GM12801 (cell line): ENCODE results near the gene WDR59.

Experiments used
- TF ChIP-seq, protein P1 (sequence below): IDR thresholded peaks from one replicate; pipeline ENCODE4 v1.5.1; 2011; ENCODE audit warnings: control low read depth; ENCODE audit not compliant: insufficient read length; ENCODE audit errors: extremely low read depth

The WDR59 gene

DNA sequence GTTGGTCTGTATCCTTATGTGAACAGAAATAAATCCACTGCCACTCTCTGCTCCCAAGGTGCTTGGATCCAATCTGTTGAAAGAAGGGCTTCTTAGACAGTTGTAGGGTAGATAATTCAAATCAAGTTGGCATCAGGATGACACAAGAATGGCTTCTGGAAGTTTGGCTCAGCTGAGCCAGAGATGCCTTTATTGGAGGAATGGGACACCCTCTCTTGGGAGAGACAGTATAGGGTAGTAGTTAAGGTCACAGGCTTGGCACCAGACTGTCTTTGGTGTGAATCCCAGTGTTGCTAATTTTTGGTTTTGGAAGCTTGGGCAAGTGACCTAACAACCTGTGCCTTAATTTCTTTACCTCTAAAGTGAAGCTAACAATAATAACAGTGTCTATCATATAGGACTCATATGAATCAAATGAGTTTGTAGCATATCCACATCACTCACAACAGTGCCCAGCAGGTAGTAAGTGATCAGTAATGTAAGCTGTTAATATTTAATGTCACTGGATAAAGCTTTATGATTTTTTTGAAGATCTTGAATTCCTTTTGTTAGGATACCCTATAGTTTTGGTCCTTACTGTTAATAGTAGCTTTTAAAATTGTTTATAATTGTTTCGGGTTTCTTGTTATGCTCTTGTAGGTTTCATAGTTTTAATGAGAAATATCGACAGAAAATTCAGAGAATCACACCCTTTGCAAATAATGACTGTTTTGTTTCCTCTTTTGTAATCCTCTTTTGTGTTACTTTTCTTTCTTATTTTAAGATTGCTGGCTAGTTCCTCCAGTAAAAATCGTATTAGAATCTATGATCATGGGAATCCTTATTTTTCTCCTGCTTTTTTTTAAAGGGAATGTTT is 33.0 kb upstream of the WDR59 start:
- TF ChIP-seq, protein P1, sequence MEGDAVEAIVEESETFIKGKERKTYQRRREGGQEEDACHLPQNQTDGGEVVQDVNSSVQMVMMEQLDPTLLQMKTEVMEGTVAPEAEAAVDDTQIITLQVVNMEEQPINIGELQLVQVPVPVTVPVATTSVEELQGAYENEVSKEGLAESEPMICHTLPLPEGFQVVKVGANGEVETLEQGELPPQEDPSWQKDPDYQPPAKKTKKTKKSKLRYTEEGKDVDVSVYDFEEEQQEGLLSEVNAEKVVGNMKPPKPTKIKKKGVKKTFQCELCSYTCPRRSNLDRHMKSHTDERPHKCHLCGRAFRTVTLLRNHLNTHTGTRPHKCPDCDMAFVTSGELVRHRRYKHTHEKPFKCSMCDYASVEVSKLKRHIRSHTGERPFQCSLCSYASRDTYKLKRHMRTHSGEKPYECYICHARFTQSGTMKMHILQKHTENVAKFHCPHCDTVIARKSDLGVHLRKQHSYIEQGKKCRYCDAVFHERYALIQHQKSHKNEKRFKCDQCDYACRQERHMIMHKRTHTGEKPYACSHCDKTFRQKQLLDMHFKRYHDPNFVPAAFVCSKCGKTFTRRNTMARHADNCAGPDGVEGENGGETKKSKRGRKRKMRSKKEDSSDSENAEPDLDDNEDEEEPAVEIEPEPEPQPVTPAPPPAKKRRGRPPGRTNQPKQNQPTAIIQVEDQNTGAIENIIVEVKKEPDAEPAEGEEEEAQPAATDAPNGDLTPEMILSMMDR, result no peak

DNA sequence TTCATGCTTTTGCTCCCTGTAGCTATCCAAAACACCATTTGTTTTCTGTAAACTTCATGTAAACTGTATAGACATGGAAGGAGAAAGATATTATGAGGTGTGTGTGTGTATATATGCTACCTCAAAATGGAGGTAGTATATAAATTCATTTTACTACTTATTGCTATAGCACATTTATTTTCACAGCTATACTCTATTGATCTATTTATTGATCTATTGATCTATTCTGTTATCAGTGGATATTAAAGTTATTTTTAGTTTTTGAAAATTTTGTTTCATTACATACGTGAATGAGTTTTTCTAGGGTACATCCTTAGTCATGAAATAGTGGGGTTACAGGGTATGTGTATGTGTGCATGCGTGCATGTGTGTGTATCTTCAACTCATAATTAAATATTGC is 29.4 kb upstream of the WDR59 start:
- TF ChIP-seq, protein P1, result no peak

DNA sequence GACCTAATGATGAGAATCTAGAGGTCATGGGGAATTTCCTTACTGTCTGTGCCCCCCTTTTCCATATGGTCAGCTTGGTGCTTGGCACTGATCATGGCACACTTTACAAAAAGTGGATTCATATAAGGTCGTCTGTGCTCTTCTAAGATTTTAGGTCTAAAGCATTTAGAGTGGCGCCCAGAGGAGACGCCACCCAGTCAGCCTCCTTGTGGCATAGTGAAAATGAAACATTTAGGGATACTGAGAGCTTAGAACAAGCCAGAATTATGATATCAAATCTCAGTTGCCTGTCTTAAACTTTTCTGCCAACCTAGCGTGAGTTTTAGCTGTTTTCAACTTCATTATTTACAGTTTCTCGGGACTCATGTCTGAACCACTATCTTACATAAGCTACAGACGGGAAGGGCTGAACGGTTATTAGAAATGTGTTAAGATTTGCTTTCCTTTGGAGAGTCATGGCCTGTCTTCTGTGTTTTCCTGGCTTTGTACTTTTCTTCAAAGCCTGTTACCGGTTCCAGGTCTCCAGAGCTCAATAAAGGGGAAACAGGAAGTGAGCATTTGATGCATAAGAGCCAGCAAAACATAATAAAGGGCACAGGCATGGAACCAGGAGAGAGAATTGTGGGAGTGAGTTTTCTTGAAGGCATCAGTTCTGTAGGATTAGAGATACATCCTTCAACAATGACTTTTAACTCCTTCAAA is 27.6 kb upstream of the WDR59 start:
- TF ChIP-seq, protein P1, result no peak

DNA sequence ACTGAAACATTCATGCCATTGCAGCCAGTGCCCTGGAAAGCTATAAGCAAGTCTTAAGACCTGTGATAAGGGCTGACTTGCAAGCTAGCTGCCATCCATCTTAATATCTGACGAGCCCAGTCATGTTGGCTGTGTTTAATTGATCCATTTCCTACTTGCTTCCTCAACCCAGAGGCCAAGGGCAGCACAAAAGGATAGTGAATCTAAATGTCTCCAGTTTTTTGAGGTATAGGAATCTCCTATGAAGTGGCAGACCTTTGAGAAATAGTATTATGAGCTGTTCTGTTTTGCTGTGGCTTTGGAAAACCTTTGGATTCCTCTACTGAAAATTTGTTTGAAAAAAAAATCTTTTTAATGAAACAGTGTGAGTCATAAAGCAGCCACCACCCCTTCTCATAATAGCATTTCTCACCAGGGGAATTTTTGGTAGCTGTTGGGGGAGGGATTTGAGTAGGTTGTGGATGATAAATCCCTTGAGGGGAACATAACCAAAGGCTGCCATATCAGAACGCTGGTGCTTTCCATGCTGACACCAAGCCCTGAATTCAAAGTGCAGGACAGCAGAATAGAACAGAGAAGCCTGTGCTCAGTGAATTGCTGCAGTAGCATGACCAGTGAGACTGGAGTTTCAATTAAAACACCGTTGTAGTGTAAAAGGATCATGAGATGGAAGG is 26.8 kb upstream of the WDR59 start:
- TF ChIP-seq, protein P1, result no peak

DNA sequence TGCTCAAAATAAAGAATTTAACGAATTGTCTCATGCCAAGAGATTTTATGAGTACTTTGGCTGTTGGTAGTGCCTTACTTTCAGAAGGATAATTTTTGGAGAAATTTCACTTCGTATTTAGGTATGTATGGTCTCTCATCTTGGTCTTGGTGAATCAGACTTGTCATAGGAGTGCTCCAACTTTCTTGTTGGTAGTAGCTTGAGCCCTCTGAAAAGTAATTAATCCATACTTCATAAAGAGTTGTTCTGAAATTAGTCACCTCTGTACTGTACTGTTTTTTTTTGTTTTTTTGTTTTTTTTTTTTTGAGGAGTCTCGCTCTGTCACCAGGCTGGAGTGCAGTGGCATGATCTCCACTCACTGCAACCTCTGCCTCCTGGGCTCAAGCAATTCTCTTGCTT is 25.5 kb upstream of the WDR59 start:
- TF ChIP-seq, protein P1, result no peak

DNA sequence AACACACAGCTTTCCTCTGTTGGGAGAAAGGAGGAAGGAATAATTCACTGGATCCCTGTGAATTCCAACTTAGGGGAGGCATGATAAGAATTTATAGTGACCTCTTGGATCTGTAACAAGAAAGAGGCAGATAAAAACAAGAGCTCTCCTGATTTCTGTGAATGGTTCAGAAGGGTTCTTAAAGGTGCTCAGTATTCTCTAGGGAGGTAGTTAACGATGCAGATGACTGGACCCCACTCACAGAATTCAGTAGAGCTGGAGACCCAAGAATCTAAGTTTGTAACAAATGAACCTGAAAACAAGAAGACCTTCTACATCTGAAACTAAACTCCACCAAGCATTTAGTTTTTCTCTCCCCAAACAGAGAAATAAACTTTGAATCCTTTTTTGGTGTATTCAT is 22.5 kb upstream of the WDR59 start:
- TF ChIP-seq, protein P1, result no peak

DNA sequence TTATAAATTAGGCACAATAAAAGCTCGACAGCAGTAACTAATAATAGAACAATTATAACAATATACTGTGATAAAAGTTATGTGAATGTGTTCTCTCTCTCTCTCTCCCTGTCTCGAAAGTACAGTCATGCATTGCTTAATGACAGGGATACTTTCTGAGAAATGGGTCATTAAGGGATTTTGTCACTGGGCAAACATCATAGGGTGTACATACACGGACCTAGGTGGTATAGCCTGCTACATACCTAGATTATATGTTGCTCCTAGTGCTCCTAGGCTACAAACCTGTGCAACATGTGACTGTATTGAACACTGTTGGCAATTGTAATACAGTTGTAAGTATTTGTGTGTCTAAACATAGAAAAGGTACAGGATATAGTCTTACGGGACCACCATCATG is 20.8 kb upstream of the WDR59 start:
- TF ChIP-seq, protein P1, result no peak
